Cardiac muscle cell (in vitro differentiated cells and primary cell): ENCODE data around the gene EDC3. TPM values are rescaled to one million over a fixed set of nuclear protein-coding genes. Genes with fewer than 3 reads are reported as not detected.

Source experiments
- DNase-seq, 2 donors: peaks; one replicate each; pipeline versions ENCODE4 v3.0.0 to v3.0.0-alpha.2; 2010 to 2017; ENCODE audit warnings: low read depth in 1 of 2, low spot score in 1 of 2
- H3K27ac ChIP-seq: fragments of 200-600 bp; sonication (generic); 2 replicates; pipeline ENCODE4 v1.5.1; 2016
- H3K27me3 ChIP-seq: fragments of 200-600 bp; sonication (generic); 2 replicates; pipeline ENCODE4 v1.6.0; 2016; ENCODE audit warnings: control low read depth
- H3K36me3 ChIP-seq: fragments of 200-600 bp; sonication (generic); 2 replicates; pipeline ENCODE4 v1.5.1; 2016; ENCODE audit warnings: control low read depth
- H3K4me1 ChIP-seq: fragments of 200-600 bp; sonication (generic); 2 replicates; pipeline ENCODE4 v1.8.1; 2017; ENCODE audit warnings: low read depth, mild to moderate bottlenecking, mixed run types
- H3K4me3 ChIP-seq: fragments of 200-600 bp; sonication (generic); 2 replicates; pipeline ENCODE4 v1.5.1; 2016; ENCODE audit warnings: mild to moderate bottlenecking
- H3K9me3 ChIP-seq: fragments of 200-600 bp; sonication (generic); 2 replicates; pipeline ENCODE4 v1.5.1; 2017; ENCODE audit warnings: low read depth, mild to moderate bottlenecking, control low read depth
- CTCF ChIP-seq: IDR thresholded peaks from 2 replicates; pipeline ENCODE4 v1.5.1; 2012; ENCODE audit warnings: low read depth, mild to moderate bottlenecking, low read length
- polyA plus RNA-seq: library from polyadenylated mRNA; unstranded; fragments of >200 nt; fragmentation: Nextera tagmentation; extraction: Ambion mirVana; gene quantifications from 2 replicates; pipeline ENCODE4 v1.2.1, GENCODE V29; 2016
- total RNA-seq: library from RNA; depleted of rRNA; stranded (reverse); fragments of >200 nt; gene quantifications from 2 replicates; pipeline ENCODE4 v1.2.3, GENCODE V29; 2016

Gene EDC3
- total and polyA plus RNA-seq, 2 experiments from 2014 or later: 17.6 to 25.2 TPM

GRCh38 chr15:74696808-74697207 is 984 bp upstream of the EDC3 start:
- no peak overlapping the region for H3K27ac ChIP-seq
- peaks cover 6% of the 10 kb centered on the region for H3K4me1 ChIP-seq
- no peak overlapping the region for H3K4me3 ChIP-seq
- H3K9me3 ChIP-seq: no peaks in the 10 kb centered on the region
- TF ChIP-seq CTCF: no peak
- H3K36me3 ChIP-seq: no peaks in the 10 kb centered on the region
- peaks cover 8% of the 10 kb centered on the region for H3K27me3 ChIP-seq
- DNase-seq: no peak

GRCh38 chr15:74696398-74696729 is 540 bp upstream of the EDC3 start:
- Histone ChIP-seq H3K4me3 (peak overlapping the region; percentile 67), H3K27ac (peak overlapping the region; percentile 80), H3K36me3 (no peaks in the 10 kb centered on the region), H3K4me1 (peaks cover 6% of the 10 kb centered on the region), H3K9me3 (no peaks in the 10 kb centered on the region), H3K27me3 (peaks cover 4% of the 10 kb centered on the region)
- TF ChIP-seq CTCF: no peak
- DNase-seq: no peak

- H3K4me3 ChIP-seq: no peak overlapping the region
- H3K27ac ChIP-seq: no peak overlapping the region
- H3K9me3 ChIP-seq: no peaks in the 10 kb centered on the region
- no peaks in the 10 kb centered on the region for H3K27me3 ChIP-seq
- H3K36me3 ChIP-seq: no peaks in the 10 kb centered on the region
- no peak for DNase-seq
- peaks cover 6% of the 10 kb centered on the region for H3K4me1 ChIP-seq
- TF ChIP-seq CTCF: no peak
Observed at GRCh38 chr15:74692327-74692726, 3.5 kb downstream of the EDC3 start.

GRCh38 chr15:74683758-74684157 is 12.1 kb downstream of the EDC3 start:
- DNase-seq: no peak
- Histone ChIP-seq H3K27ac (no peak overlapping the region), H3K27me3 (no peaks in the 10 kb centered on the region), H3K9me3 (no peaks in the 10 kb centered on the region), H3K4me1 (no peaks in the 10 kb centered on the region), H3K4me3 (no peak overlapping the region), H3K36me3 (peaks cover 2% of the 10 kb centered on the region)
- no peak for TF ChIP-seq CTCF

GRCh38 chr15:74682954-74683353 is 12.9 kb downstream of the EDC3 start:
- H3K4me1 ChIP-seq: no peaks in the 10 kb centered on the region
- peaks cover 2% of the 10 kb centered on the region for H3K36me3 ChIP-seq
- TF ChIP-seq CTCF: no peak
- H3K27ac ChIP-seq: no peak overlapping the region
- H3K9me3 ChIP-seq: no peaks in the 10 kb centered on the region
- no peaks in the 10 kb centered on the region for H3K27me3 ChIP-seq
- no peak overlapping the region for H3K4me3 ChIP-seq
- DNase-seq: no peak

- Histone ChIP-seq H3K4me1 (no peaks in the 10 kb centered on the region), H3K27ac (no peak overlapping the region), H3K27me3 (no peaks in the 10 kb centered on the region), H3K9me3 (no peaks in the 10 kb centered on the region), H3K4me3 (no peak overlapping the region), H3K36me3 (peaks cover 2% of the 10 kb centered on the region)
- TF ChIP-seq CTCF: no peak
- DNase-seq: peak in 1 of 2 donors; percentile 46
Observed at GRCh38 chr15:74680456-74680855, 15.4 kb downstream of the EDC3 start.
